KMS-11 (cell line): ENCODE results near the gene KRTAP21-1.

Experiments used
- H2AFZ ChIP-seq: fragments of 200-600 bp; sonication (generic); 2 replicates; pipeline ENCODE4 v1.6.1; 2016; ENCODE audit warnings: antibody characterized with exemption, mixed run types, low read depth
- H3K27ac ChIP-seq: fragments of 200-600 bp; sonication (generic); 2 replicates; pipeline ENCODE4 v1.6.1; 2016; ENCODE audit warnings: mild to moderate bottlenecking, mixed run types
- H3K27me3 ChIP-seq: fragments of 200-600 bp; sonication (generic); 2 replicates; pipeline ENCODE4 v1.6.1; 2017; ENCODE audit warnings: mild to moderate bottlenecking, low read depth, mixed run types, moderate library complexity; ENCODE audit not compliant: insufficient read depth
- H3K36me3 ChIP-seq: fragments of 200-600 bp; sonication (generic); 2 replicates; pipeline ENCODE4 v1.6.1; 2017; ENCODE audit warnings: mild to moderate bottlenecking, mixed run types; ENCODE audit not compliant: insufficient read depth
- H3K4me1 ChIP-seq: fragments of 200-600 bp; sonication (generic); 2 replicates; pipeline ENCODE4 v1.6.1; 2016; ENCODE audit warnings: mild to moderate bottlenecking, low read depth, mixed run types; ENCODE audit not compliant: poor library complexity, severe bottlenecking
- H3K4me2 ChIP-seq: fragments of 200-600 bp; sonication (generic); 2 replicates; pipeline ENCODE4 v1.7.0; 2016; ENCODE audit warnings: mild to moderate bottlenecking, mixed run types
- H3K4me3 ChIP-seq: fragments of 200-600 bp; sonication (generic); IDR thresholded peaks from 2 replicates; pipeline ENCODE4 v1.6.1; 2017; ENCODE audit warnings: low read depth, low read length, mixed read lengths; ENCODE audit not compliant: insufficient read depth
- H3K79me2 ChIP-seq: fragments of 200-600 bp; sonication (generic); 2 replicates; pipeline ENCODE4 v1.6.1; 2016; ENCODE audit warnings: low read depth, mixed run types; ENCODE audit not compliant: insufficient read depth
- H3K9ac ChIP-seq: fragments of 200-600 bp; sonication (generic); 2 replicates; pipeline ENCODE4 v1.6.1; 2016; ENCODE audit warnings: mild to moderate bottlenecking, mixed run types
- H4K20me1 ChIP-seq: fragments of 200-600 bp; sonication (generic); 2 replicates; pipeline ENCODE4 v1.6.1; 2016; ENCODE audit warnings: mild to moderate bottlenecking, mixed run types; ENCODE audit not compliant: insufficient read depth
- TF ChIP-seq, protein P1 (sequence below): fragments of 200-600 bp; sonication (generic); conservative IDR thresholded peaks from 2 replicates; pipeline ENCODE4 v1.6.1; 2017; ENCODE audit warnings: low read depth, mild to moderate bottlenecking, antibody characterized with exemption, low read length, moderate library complexity, mixed read lengths

KRTAP21-1 gene

DNA sequence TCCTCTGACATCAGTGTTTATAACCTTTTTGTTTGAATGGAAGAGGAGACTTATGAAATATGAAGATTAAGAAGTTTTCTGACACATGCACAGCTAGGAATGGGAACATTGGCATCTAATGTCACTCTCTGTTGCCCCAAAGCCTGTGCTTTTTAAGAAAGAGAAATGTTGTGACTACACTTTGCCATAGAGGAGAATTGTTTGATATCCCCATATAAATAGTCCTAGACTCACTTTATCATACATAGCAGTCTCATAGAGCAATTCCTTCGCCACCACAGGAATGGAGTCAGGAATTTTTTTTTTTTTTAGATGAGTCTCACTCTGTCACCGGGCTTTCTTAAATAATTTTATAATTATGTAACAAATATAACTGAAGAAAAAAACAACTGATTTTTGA lies 38.1 kb downstream of the KRTAP21-1 start:
- Histone ChIP-seq H3K4me3 (no peak overlapping the region), H3K4me1 (no peaks in the 10 kb centered on the region), H3K27me3 (no peaks in the 10 kb centered on the region), H3K9ac (no peak overlapping the region), H3K27ac (no peak overlapping the region), H3K36me3 (no peaks in the 10 kb centered on the region), H3K79me2 (no peaks in the 10 kb centered on the region), H4K20me1 (no peaks in the 10 kb centered on the region), H2AFZ (no peak overlapping the region), H3K4me2 (no peak overlapping the region)
- TF ChIP-seq, protein P1, sequence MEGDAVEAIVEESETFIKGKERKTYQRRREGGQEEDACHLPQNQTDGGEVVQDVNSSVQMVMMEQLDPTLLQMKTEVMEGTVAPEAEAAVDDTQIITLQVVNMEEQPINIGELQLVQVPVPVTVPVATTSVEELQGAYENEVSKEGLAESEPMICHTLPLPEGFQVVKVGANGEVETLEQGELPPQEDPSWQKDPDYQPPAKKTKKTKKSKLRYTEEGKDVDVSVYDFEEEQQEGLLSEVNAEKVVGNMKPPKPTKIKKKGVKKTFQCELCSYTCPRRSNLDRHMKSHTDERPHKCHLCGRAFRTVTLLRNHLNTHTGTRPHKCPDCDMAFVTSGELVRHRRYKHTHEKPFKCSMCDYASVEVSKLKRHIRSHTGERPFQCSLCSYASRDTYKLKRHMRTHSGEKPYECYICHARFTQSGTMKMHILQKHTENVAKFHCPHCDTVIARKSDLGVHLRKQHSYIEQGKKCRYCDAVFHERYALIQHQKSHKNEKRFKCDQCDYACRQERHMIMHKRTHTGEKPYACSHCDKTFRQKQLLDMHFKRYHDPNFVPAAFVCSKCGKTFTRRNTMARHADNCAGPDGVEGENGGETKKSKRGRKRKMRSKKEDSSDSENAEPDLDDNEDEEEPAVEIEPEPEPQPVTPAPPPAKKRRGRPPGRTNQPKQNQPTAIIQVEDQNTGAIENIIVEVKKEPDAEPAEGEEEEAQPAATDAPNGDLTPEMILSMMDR, result no peak

DNA sequence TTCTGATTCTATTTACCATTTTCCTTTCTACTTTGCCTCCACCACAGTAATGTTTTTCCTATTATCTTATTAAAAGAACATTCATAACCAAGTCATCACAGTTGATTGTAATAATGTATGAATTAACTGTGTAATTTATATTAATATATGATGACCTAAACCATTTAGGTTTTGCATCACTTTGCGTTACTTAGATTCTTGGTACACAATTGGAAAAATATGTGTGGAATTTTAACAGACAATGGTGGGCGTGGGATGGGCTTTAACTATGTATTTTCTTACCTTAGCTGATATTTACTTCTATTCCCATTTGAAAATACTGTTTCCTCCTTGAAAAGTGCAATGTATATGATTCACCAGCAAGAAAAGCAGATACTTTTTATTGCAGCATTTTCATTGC lies 40.3 kb downstream of the KRTAP21-1 start:
- Histone ChIP-seq H3K4me3 (no peak overlapping the region), H3K4me1 (no peaks in the 10 kb centered on the region), H3K27me3 (no peaks in the 10 kb centered on the region), H3K27ac (no peak overlapping the region), H3K36me3 (no peaks in the 10 kb centered on the region), H3K4me2 (no peak overlapping the region), H2AFZ (no peak overlapping the region), H3K9ac (no peak overlapping the region), H3K79me2 (no peaks in the 10 kb centered on the region), H4K20me1 (no peaks in the 10 kb centered on the region)
- TF ChIP-seq, protein P1, result no peak

DNA sequence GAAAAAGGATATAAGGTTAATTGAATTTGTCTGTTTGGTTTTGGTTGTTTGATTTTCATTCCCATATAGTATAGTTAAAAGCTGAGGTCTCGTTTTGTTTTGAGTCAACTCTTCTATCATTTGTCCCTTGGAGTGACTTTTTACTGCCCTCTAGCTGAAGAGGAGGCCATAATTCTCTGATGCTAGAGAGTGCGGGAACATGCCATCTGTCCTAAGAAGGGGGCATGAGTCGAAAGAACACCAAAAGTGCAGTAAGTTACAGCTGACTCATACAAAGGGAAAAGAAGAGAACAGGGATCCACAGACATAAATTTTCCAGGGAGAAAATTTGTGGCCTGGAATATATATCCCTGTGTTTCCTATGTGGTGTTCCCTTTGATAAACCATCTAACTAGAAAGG lies 40.8 kb downstream of the KRTAP21-1 start:
- Histone ChIP-seq H3K4me2 (no peak overlapping the region), H4K20me1 (no peaks in the 10 kb centered on the region), H3K27me3 (no peaks in the 10 kb centered on the region)

DNA sequence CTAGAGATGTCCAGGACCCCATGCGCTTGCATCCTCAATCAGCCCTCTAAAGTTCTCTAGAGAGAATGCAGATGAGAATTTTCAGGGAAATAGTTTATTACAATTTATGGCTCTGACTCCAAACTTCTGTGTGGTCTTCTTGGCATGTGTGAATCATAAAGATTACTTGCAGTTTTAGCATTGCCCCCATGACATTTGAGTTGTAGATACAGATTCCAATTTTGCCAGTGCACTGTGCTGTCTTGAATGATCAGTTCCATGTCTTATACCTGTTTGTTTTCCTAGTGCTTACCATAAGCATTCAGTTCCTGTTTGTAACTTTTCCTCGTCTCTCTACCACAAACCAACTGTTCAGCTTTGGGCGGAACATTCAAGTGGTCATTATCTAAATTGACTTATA lies 41.5 kb downstream of the KRTAP21-1 start:
- Histone ChIP-seq H3K4me1 (no peaks in the 10 kb centered on the region), H3K36me3 (no peaks in the 10 kb centered on the region), H4K20me1 (no peaks in the 10 kb centered on the region), H3K79me2 (no peaks in the 10 kb centered on the region), H3K9ac (no peak overlapping the region), H3K27ac (no peak overlapping the region), H3K27me3 (no peaks in the 10 kb centered on the region), H3K4me3 (no peak overlapping the region), H2AFZ (no peak overlapping the region), H3K4me2 (no peak overlapping the region)
- TF ChIP-seq, protein P1, result no peak

More for the DNA sequence above, 40.8 kb downstream of the KRTAP21-1 start:
- no peak overlapping the region for H3K27ac ChIP-seq
- H3K4me3 ChIP-seq, result no peak overlapping the region
- no peaks in the 10 kb centered on the region for H3K79me2 ChIP-seq
- no peaks in the 10 kb centered on the region for H3K4me1 ChIP-seq
- H3K9ac ChIP-seq, result no peak overlapping the region
- no peaks in the 10 kb centered on the region for H3K36me3 ChIP-seq
- TF ChIP-seq, protein P1, result no peak
- H2AFZ ChIP-seq, result no peak overlapping the region

DNA sequence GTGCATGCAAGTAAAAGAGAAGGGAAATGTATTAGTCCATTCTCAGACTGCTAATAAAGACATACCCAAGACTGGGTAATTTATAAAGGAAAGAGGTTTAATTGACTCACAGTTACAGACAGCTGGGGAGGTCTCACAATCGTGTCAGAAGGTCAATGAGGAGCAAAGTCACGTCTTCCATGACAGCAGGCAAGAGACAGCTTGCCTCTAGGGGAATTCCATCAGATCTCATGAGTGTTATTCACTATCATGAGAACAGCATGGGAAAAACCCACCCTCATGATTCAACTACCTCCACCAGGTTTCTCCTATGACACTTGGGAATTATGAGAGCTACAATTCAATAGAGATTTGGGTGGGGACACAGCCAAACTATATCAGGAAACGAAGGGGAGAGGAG lies 44.7 kb downstream of the KRTAP21-1 start:
- H3K4me2 ChIP-seq, result no peak overlapping the region
- no peaks in the 10 kb centered on the region for H3K4me1 ChIP-seq
- no peak overlapping the region for H3K4me3 ChIP-seq
- no peaks in the 10 kb centered on the region for H4K20me1 ChIP-seq
- no peaks in the 10 kb centered on the region for H3K36me3 ChIP-seq
- H3K79me2 ChIP-seq, result no peaks in the 10 kb centered on the region
- no peaks in the 10 kb centered on the region for H3K27me3 ChIP-seq
- TF ChIP-seq, protein P1, result no peak
- no peak overlapping the region for H2AFZ ChIP-seq
- H3K9ac ChIP-seq, result no peak overlapping the region
- H3K27ac ChIP-seq, result no peak overlapping the region
